H9 (cell line): ENCODE data around the gene NFU1. TPM values are rescaled to one million over a fixed set of nuclear protein-coding genes. Genes with fewer than 3 reads are reported as not detected.

Experiments used
- DNase-seq: peaks from one replicate; pipeline ENCODE4 v3.0.0-alpha.2; 2017
- H2AFZ ChIP-seq: one replicate; pipeline ENCODE4 v1.6.1; 2013; ENCODE audit warnings: mild to moderate bottlenecking, low read length, control low read depth, moderate library complexity
- H2AK5ac ChIP-seq: 2 replicates; pipeline ENCODE4 v1.6.1; 2013; ENCODE audit warnings: low read length, control low read depth, mixed read lengths; ENCODE audit not compliant: insufficient read length
- H2BK120ac ChIP-seq: one replicate; pipeline ENCODE4 v1.6.1; 2013; ENCODE audit warnings: low read depth, mild to moderate bottlenecking, low read length, control low read depth, inconsistent platforms; ENCODE audit not compliant: poor library complexity, severe bottlenecking
- H2BK12ac ChIP-seq: 2 replicates; pipeline ENCODE4 v1.6.1; 2013; ENCODE audit warnings: low read length, control low read depth, mixed read lengths, low read depth; ENCODE audit not compliant: insufficient read length
- H2BK15ac ChIP-seq: 2 replicates; pipeline ENCODE4 v1.6.1; 2013; ENCODE audit warnings: low read depth, low read length, control low read depth
- H2BK20ac ChIP-seq: one replicate; pipeline ENCODE4 v1.6.1; 2013; ENCODE audit warnings: low read depth, mild to moderate bottlenecking, low read length, control low read depth, inconsistent platforms; ENCODE audit not compliant: poor library complexity, severe bottlenecking
- H2BK5ac ChIP-seq: 2 replicates; pipeline ENCODE4 v1.6.1; 2013; ENCODE audit warnings: low read length, control low read depth, mixed read lengths; ENCODE audit not compliant: insufficient read length
- H3K14ac ChIP-seq: 2 replicates; pipeline ENCODE4 v1.6.1; 2013; ENCODE audit warnings: low read length, control low read depth; ENCODE audit not compliant: insufficient read depth
- H3K18ac ChIP-seq: 2 replicates; pipeline ENCODE4 v1.6.1; 2013; ENCODE audit warnings: low read depth, mild to moderate bottlenecking, mixed read lengths, low read length, control low read depth; ENCODE audit not compliant: insufficient read length
- H3K23ac ChIP-seq: 2 replicates; pipeline ENCODE4 v1.6.1; 2013; ENCODE audit warnings: low read length, control low read depth, mixed read lengths, low read depth; ENCODE audit not compliant: insufficient read length
- H3K23me2 ChIP-seq: 2 replicates; pipeline ENCODE4 v1.6.1; 2013; ENCODE audit warnings: low read depth, mild to moderate bottlenecking, mixed read lengths, low read length, control low read depth; ENCODE audit not compliant: insufficient read length, poor library complexity, severe bottlenecking
- H3K27ac ChIP-seq: 2 replicates; pipeline ENCODE4 v1.5.1; 2013; ENCODE audit warnings: low read length, control low read depth, mixed read lengths, low read depth; ENCODE audit not compliant: insufficient read length
- H3K27me3 ChIP-seq: 2 replicates; pipeline ENCODE4 v1.6.1; 2013; ENCODE audit warnings: low read length, control low read depth, inconsistent platforms; ENCODE audit not compliant: insufficient read depth
- H3K4ac ChIP-seq: 2 replicates; pipeline ENCODE4 v1.6.1; 2013; ENCODE audit warnings: low read depth, mild to moderate bottlenecking, control low read depth, inconsistent platforms, low read length, moderate library complexity
- H3K4me1 ChIP-seq: 2 replicates; pipeline ENCODE4 v1.6.1; 2013; ENCODE audit warnings: low read length, control low read depth, inconsistent platforms; ENCODE audit not compliant: insufficient read depth
- H3K4me2 ChIP-seq: 2 replicates; pipeline ENCODE4 v1.6.1; 2013; ENCODE audit warnings: low read length, control low read depth, mixed read lengths; ENCODE audit not compliant: insufficient read length, insufficient read depth
- H3K56ac ChIP-seq: 2 replicates; pipeline ENCODE4 v1.6.1; 2013; ENCODE audit warnings: low read depth, mild to moderate bottlenecking, mixed read lengths, low read length, control low read depth; ENCODE audit not compliant: insufficient read length
- H3K79me1 ChIP-seq: 2 replicates; pipeline ENCODE4 v1.6.1; 2013; ENCODE audit warnings: low read depth, mild to moderate bottlenecking, moderate library complexity, low read length, control low read depth, inconsistent platforms; ENCODE audit not compliant: insufficient read depth, poor library complexity, severe bottlenecking
- H3K79me2 ChIP-seq: 2 replicates; pipeline ENCODE4 v1.6.1; 2013; ENCODE audit warnings: low read length, control low read depth, inconsistent platforms; ENCODE audit not compliant: insufficient read depth
- H3K9ac ChIP-seq: 2 replicates; pipeline ENCODE4 v1.6.1; 2013; ENCODE audit warnings: low read length, control low read depth, mixed read lengths; ENCODE audit not compliant: insufficient read length; ENCODE audit errors: extremely low read depth
- H3K9me3 ChIP-seq: one replicate; pipeline ENCODE4 v1.6.1; 2013; ENCODE audit warnings: low read depth, low read length, inconsistent platforms; ENCODE audit not compliant: control insufficient read depth
- H3T11ph ChIP-seq: one replicate; pipeline ENCODE4 v1.6.1; 2013; ENCODE audit warnings: mild to moderate bottlenecking, low read length, control low read depth, inconsistent platforms
- H4K20me1 ChIP-seq: one replicate; pipeline ENCODE4 v1.6.1; 2013; ENCODE audit not compliant: control insufficient read depth, insufficient read length, insufficient read depth
- H4K5ac ChIP-seq: 2 replicates; pipeline ENCODE4 v1.6.1; 2013; ENCODE audit warnings: low read depth, mild to moderate bottlenecking, mixed read lengths, low read length, control low read depth; ENCODE audit not compliant: insufficient read length
- H4K8ac ChIP-seq: replicated peaks from 2 replicates; pipeline ENCODE4 v1.6.1; 2013; ENCODE audit warnings: low read length, control low read depth, mixed read lengths, low read depth; ENCODE audit not compliant: insufficient read length
- H4K91ac ChIP-seq: 2 replicates; pipeline ENCODE4 v1.6.1; 2013; ENCODE audit warnings: low read depth, mild to moderate bottlenecking, moderate library complexity, mixed read lengths, low read length, control low read depth; ENCODE audit not compliant: insufficient read length
- H3K27ac Mint-ChIP-seq, 3 experiments: 2 replicates in 2 of 3; 3 replicates in 1 of 3; pipeline ENCODE4 v1.8.0; 2020 to 2021; ENCODE audit warnings: mixed read lengths in 3 of 3, mild to moderate bottlenecking in 1 of 3, moderate library complexity in 1 of 3
- H3K27me3 Mint-ChIP-seq: 2 replicates; pipeline ENCODE4 v1.8.0; 2021; ENCODE audit warnings: low read depth, mild to moderate bottlenecking, moderate library complexity, mixed read lengths
- H3K36me3 Mint-ChIP-seq, 3 experiments: 2 replicates in 2 of 3; 3 replicates in 1 of 3; pipeline ENCODE4 v1.8.0; 2020 to 2021; ENCODE audit warnings: low read depth in 3 of 3, mixed read lengths in 3 of 3; ENCODE audit not compliant: insufficient read depth in 1 of 3
- H3K4me1 Mint-ChIP-seq, 2 experiments: 2 replicates each; pipeline ENCODE4 v1.8.0; 2020; ENCODE audit warnings: mixed read lengths in 2 of 2
- H3K4me3 Mint-ChIP-seq, 2 experiments: 2 replicates in 1 of 2; 3 replicates in 1 of 2; pipeline ENCODE4 v1.8.0; 2020 to 2021; ENCODE audit warnings: mild to moderate bottlenecking in 2 of 2, mixed read lengths in 2 of 2, moderate library complexity in 1 of 2
- H3K9me3 Mint-ChIP-seq, 2 experiments: 2 replicates in 1 of 2; 3 replicates in 1 of 2; pipeline ENCODE4 v1.8.0; 2020; ENCODE audit warnings: mild to moderate bottlenecking in 2 of 2, mixed read lengths in 2 of 2, moderate library complexity in 1 of 2
- CTCF ChIP-seq: fragments of 200-600 bp; sonication (generic); conservative IDR thresholded peaks from 3 replicates; pipeline ENCODE4 v1.8.0; 2021; ENCODE audit warnings: antibody characterized with exemption, mild to moderate bottlenecking
- WGBS: extraction: QIAGEN DNeasy Blood & Tissue Kit; methylation state at CpG from one replicate; pipeline ENCODE4 v1.1.7; 2013; ENCODE audit warnings: missing lambda C conversion rate, low lambda C conversion rate, mixed read lengths; ENCODE audit not compliant: insufficient read length; ENCODE audit errors: extremely low coverage; 5-methylcytosine and 5-hydroxymethylcytosine counted together
- total RNA-seq: library from RNA; stranded (reverse); gene quantifications from 2 replicates; pipeline ENCODE4 v1.2.1, GENCODE V29; 2021

Gene NFU1
- total RNA-seq, 1 experiment from 2014 or later = 61.4 TPM

GRCh38 chr2:69470911-69471310 is 33.7 kb upstream of the NFU1 start:
- H3K4me2 ChIP-seq = no peak overlapping the region
- Mint-ChIP-seq H3K4me3 (no peak overlapping the region), H3K27ac (no peak overlapping the region), H3K36me3 (peaks cover 0 to 6% (median 0%) of the 10 kb centered on the region in 3 experiments; a peak in 3 of 7 replicates), H3K4me1 (peaks cover 18 to 22% of the 10 kb centered on the region in 2 experiments), H3K9me3 (no peaks in the 10 kb centered on the region), H3K27me3 (no peaks in the 10 kb centered on the region)
- no peaks in the 10 kb centered on the region for H3K79me2 ChIP-seq
- no peak for DNase-seq
- H4K20me1 ChIP-seq = no peaks in the 10 kb centered on the region
- H3K23me2 ChIP-seq = no peaks in the 10 kb centered on the region
- no peak overlapping the region for H3K14ac ChIP-seq
- H3K18ac ChIP-seq = no peak overlapping the region
- H3K9ac ChIP-seq = no peak overlapping the region
- no peak overlapping the region for H3K56ac ChIP-seq
- H4K5ac ChIP-seq = no peak overlapping the region
- H3K79me1 ChIP-seq = no peaks in the 10 kb centered on the region
- no peak overlapping the region for H4K8ac ChIP-seq
- H2BK5ac ChIP-seq = no peak overlapping the region
- no peak overlapping the region for H4K91ac ChIP-seq
- no peak overlapping the region for H3K27ac ChIP-seq
- no peak overlapping the region for H2BK15ac ChIP-seq
- no peak overlapping the region for H2AFZ ChIP-seq
- H3K23ac ChIP-seq = no peak overlapping the region
- no peaks in the 10 kb centered on the region for H3K4me1 ChIP-seq
- no CpG with 5 or more reads among the region's 5 CpGs for WGBS
- no peaks in the 10 kb centered on the region for H3K27me3 ChIP-seq
- no peak overlapping the region for H2AK5ac ChIP-seq
- no peak overlapping the region for H2BK120ac ChIP-seq
- H2BK12ac ChIP-seq = no peak overlapping the region
- H3K9me3 ChIP-seq = no peaks in the 10 kb centered on the region
- no peak overlapping the region for H2BK20ac ChIP-seq
- H3K4ac ChIP-seq = no peak overlapping the region
- TF ChIP-seq CTCF = no peak
- no peak overlapping the region for H3T11ph ChIP-seq
